Right lobe of liver (tissue), 4 donors: Measurements from ENCODE around the gene ATP5F1B.

ENCODE experiments used
- POLR2A ChIP-seq: fragments of 450-650 bp; IDR thresholded peaks from one replicate; pipeline ENCODE4 v1.6.1; 2017; ENCODE audit warnings: antibody characterized with exemption, mild to moderate bottlenecking
- TF ChIP-seq, protein P1 (sequence below), 4 donors: fragments of 200-600 bp in 3 of 4; fragments of 450-650 bp in 1 of 4; IDR thresholded peaks; one replicate each; pipeline versions ENCODE4 v1.5.1 to v1.8.0; 2016 to 2022; ENCODE audit warnings: antibody characterized with exemption in 4 of 4, mild to moderate bottlenecking in 2 of 4
- donor health status: DM: no; HTN: no; CAD: no.
- donor health status: DM: no; HTN: no; CAD: no.
- donor health status: DM: no; HTN: yes; CAD: no.

DNA sequence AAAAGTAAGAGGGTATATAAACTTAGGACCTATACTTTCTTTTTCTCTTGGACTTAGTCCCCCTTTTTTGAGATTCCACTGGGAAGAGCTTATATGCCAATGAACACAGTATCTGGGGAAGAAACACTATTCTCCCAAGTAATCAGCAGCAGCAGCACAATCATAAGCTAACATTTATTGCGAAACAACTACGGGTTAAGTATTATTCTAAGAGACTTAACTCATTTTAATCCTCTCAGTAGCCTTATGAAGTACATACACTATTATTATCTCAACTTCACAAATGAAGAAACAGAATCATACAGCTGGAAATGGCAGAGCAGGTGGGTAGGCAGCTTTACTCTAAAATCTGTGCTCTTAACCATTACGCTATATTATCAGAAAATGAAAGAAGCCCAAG is 43.5 kb downstream of the ATP5F1B start:
- TF ChIP-seq, protein P1, sequence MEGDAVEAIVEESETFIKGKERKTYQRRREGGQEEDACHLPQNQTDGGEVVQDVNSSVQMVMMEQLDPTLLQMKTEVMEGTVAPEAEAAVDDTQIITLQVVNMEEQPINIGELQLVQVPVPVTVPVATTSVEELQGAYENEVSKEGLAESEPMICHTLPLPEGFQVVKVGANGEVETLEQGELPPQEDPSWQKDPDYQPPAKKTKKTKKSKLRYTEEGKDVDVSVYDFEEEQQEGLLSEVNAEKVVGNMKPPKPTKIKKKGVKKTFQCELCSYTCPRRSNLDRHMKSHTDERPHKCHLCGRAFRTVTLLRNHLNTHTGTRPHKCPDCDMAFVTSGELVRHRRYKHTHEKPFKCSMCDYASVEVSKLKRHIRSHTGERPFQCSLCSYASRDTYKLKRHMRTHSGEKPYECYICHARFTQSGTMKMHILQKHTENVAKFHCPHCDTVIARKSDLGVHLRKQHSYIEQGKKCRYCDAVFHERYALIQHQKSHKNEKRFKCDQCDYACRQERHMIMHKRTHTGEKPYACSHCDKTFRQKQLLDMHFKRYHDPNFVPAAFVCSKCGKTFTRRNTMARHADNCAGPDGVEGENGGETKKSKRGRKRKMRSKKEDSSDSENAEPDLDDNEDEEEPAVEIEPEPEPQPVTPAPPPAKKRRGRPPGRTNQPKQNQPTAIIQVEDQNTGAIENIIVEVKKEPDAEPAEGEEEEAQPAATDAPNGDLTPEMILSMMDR (IDR thresholded peaks at IDR 0.05), result no peak
- TF ChIP-seq POLR2A, result no peak
